ENCODE measurements around the gene SYNRG.

The SYNRG gene

GRCh38 chr17:37535906-37536305 is 73.3 kb downstream of the SYNRG start:
- Histone ChIP-seq H3K27me3 (ENCODE audit: control insufficient read depth in 1 of 2, insufficient read depth in 2 of 2, low read length in 2 of 2) (no peaks in the 10 kb centered on the region), H3K36me3 (ENCODE audit: insufficient read depth, low read length) (peaks cover 65% of the 10 kb centered on the region), H3K9me3 (ENCODE audit: low read length) (no peaks in the 10 kb centered on the region), H3K4me3 (ENCODE audit: low read depth in 1 of 2, low read length in 2 of 2) (no peak overlapping the region), H3K27ac (ENCODE audit: low read depth, low read length) (no peak overlapping the region), H3K9ac (ENCODE audit: low read length) (no peak overlapping the region), H3K4me1 (ENCODE audit: insufficient read depth, low read length) (no peaks in the 10 kb centered on the region)

GRCh38 chr17:37532756-37533155 is 76.5 kb downstream of the SYNRG start:
- Histone ChIP-seq H3K4me1 (ENCODE audit: insufficient read depth, low read length) (no peaks in the 10 kb centered on the region), H3K9me3 (ENCODE audit: low read length) (no peaks in the 10 kb centered on the region), H3K4me3 (ENCODE audit: low read depth in 1 of 2, low read length in 2 of 2) (no peak overlapping the region), H3K27me3 (ENCODE audit: control insufficient read depth in 1 of 2, insufficient read depth in 2 of 2, low read length in 2 of 2) (no peaks in the 10 kb centered on the region), H3K9ac (ENCODE audit: low read length) (no peak overlapping the region), H3K36me3 (ENCODE audit: insufficient read depth, low read length) (peaks cover 61% of the 10 kb centered on the region), H3K27ac (ENCODE audit: low read depth, low read length) (no peak overlapping the region)

GRCh38 chr17:37530420-37530819 is 78.8 kb downstream of the SYNRG start:
- H3K4me1 ChIP-seq (ENCODE audit: insufficient read depth, low read length): no peaks in the 10 kb centered on the region
- H3K27me3 ChIP-seq (ENCODE audit: control insufficient read depth in 1 of 2, insufficient read depth in 2 of 2, low read length in 2 of 2): no peaks in the 10 kb centered on the region
- peaks cover 49% of the 10 kb centered on the region for H3K36me3 ChIP-seq (ENCODE audit: insufficient read depth, low read length)
- H3K9ac ChIP-seq (ENCODE audit: low read length): no peak overlapping the region
- H3K9me3 ChIP-seq (ENCODE audit: low read length): no peaks in the 10 kb centered on the region
- H3K4me3 ChIP-seq (ENCODE audit: low read depth in 1 of 2, low read length in 2 of 2): no peak overlapping the region
- H3K27ac ChIP-seq (ENCODE audit: low read depth, low read length): no peak overlapping the region

GRCh38 chr17:37527249-37527851 is 81.9 kb downstream of the SYNRG start:
- Histone ChIP-seq H3K36me3 (ENCODE audit: insufficient read depth, low read length) (peaks cover 59% of the 10 kb centered on the region), H3K4me1 (ENCODE audit: insufficient read depth, low read length) (no peaks in the 10 kb centered on the region), H3K27ac (ENCODE audit: low read depth, low read length) (no peak overlapping the region), H3K4me3 (ENCODE audit: low read depth in 1 of 2, low read length in 2 of 2) (no peak overlapping the region), H3K9ac (ENCODE audit: low read length) (no peak overlapping the region), H3K9me3 (ENCODE audit: low read length) (no peaks in the 10 kb centered on the region), H3K27me3 (ENCODE audit: control insufficient read depth in 1 of 2, insufficient read depth in 2 of 2, low read length in 2 of 2) (no peaks in the 10 kb centered on the region)

GRCh38 chr17:37523715-37524219 is 85.5 kb downstream of the SYNRG start:
- Histone ChIP-seq H3K4me1 (ENCODE audit: insufficient read depth, low read length) (no peaks in the 10 kb centered on the region), H3K27ac (ENCODE audit: low read depth, low read length) (no peak overlapping the region), H3K36me3 (ENCODE audit: insufficient read depth, low read length) (peaks cover 52% of the 10 kb centered on the region), H3K4me3 (ENCODE audit: low read depth in 1 of 2, low read length in 2 of 2) (no peak overlapping the region), H3K9me3 (ENCODE audit: low read length) (no peaks in the 10 kb centered on the region), H3K9ac (ENCODE audit: low read length) (no peak overlapping the region), H3K27me3 (ENCODE audit: control insufficient read depth in 1 of 2, insufficient read depth in 2 of 2, low read length in 2 of 2) (no peaks in the 10 kb centered on the region)

- Histone ChIP-seq H3K9ac (ENCODE audit: low read length) (no peak overlapping the region), H3K9me3 (ENCODE audit: low read length) (no peaks in the 10 kb centered on the region), H3K4me1 (ENCODE audit: insufficient read depth, low read length) (no peaks in the 10 kb centered on the region), H3K27ac (ENCODE audit: low read depth, low read length) (no peak overlapping the region), H3K4me3 (ENCODE audit: low read depth in 1 of 2, low read length in 2 of 2) (no peak overlapping the region), H3K36me3 (ENCODE audit: insufficient read depth, low read length) (peaks cover 60% of the 10 kb centered on the region), H3K27me3 (ENCODE audit: control insufficient read depth in 1 of 2, insufficient read depth in 2 of 2, low read length in 2 of 2) (no peaks in the 10 kb centered on the region)
Measured at GRCh38 chr17:37521821-37522220, 87.4 kb downstream of the SYNRG start.

- Histone ChIP-seq H3K9ac (ENCODE audit: low read length) (no peak overlapping the region), H3K27ac (ENCODE audit: low read depth, low read length) (no peak overlapping the region), H3K27me3 (ENCODE audit: control insufficient read depth in 1 of 2, insufficient read depth in 2 of 2, low read length in 2 of 2) (no peaks in the 10 kb centered on the region), H3K4me3 (ENCODE audit: low read depth in 1 of 2, low read length in 2 of 2) (no peak overlapping the region), H3K4me1 (ENCODE audit: insufficient read depth, low read length) (no peaks in the 10 kb centered on the region), H3K9me3 (ENCODE audit: low read length) (no peaks in the 10 kb centered on the region), H3K36me3 (ENCODE audit: insufficient read depth, low read length) (peaks cover 52% of the 10 kb centered on the region)
Measured at GRCh38 chr17:37520174-37520573, 89.0 kb downstream of the SYNRG start.

- H3K9me3 ChIP-seq (ENCODE audit: low read length): no peaks in the 10 kb centered on the region
- H3K9ac ChIP-seq (ENCODE audit: low read length): no peak overlapping the region
- H3K4me1 ChIP-seq (ENCODE audit: insufficient read depth, low read length): no peaks in the 10 kb centered on the region
- no peak overlapping the region for H3K4me3 ChIP-seq (ENCODE audit: low read depth in 1 of 2, low read length in 2 of 2)
- H3K36me3 ChIP-seq (ENCODE audit: insufficient read depth, low read length): peaks cover 49% of the 10 kb centered on the region
- H3K27me3 ChIP-seq (ENCODE audit: control insufficient read depth in 1 of 2, insufficient read depth in 2 of 2, low read length in 2 of 2): no peaks in the 10 kb centered on the region
- no peak overlapping the region for H3K27ac ChIP-seq (ENCODE audit: low read depth, low read length)
Measured at GRCh38 chr17:37519251-37519985, 89.8 kb downstream of the SYNRG start.

GRCh38 chr17:37518826-37519225 is 90.4 kb downstream of the SYNRG start:
- no peaks in the 10 kb centered on the region for H3K4me1 ChIP-seq (ENCODE audit: insufficient read depth, low read length)
- peaks cover 43% of the 10 kb centered on the region for H3K36me3 ChIP-seq (ENCODE audit: insufficient read depth, low read length)
- H3K4me3 ChIP-seq (ENCODE audit: low read depth in 1 of 2, low read length in 2 of 2): no peak overlapping the region
- H3K27me3 ChIP-seq (ENCODE audit: control insufficient read depth in 1 of 2, insufficient read depth in 2 of 2, low read length in 2 of 2): no peaks in the 10 kb centered on the region
- H3K27ac ChIP-seq (ENCODE audit: low read depth, low read length): no peak overlapping the region
- H3K9me3 ChIP-seq (ENCODE audit: low read length): no peaks in the 10 kb centered on the region
- H3K9ac ChIP-seq (ENCODE audit: low read length): no peak overlapping the region

- Histone ChIP-seq H3K9me3 (ENCODE audit: low read length) (no peaks in the 10 kb centered on the region), H3K36me3 (ENCODE audit: insufficient read depth, low read length) (peaks cover 38% of the 10 kb centered on the region), H3K27ac (ENCODE audit: low read depth, low read length) (no peak overlapping the region), H3K4me1 (ENCODE audit: insufficient read depth, low read length) (no peaks in the 10 kb centered on the region), H3K9ac (ENCODE audit: low read length) (no peak overlapping the region), H3K27me3 (ENCODE audit: control insufficient read depth in 1 of 2, insufficient read depth in 2 of 2, low read length in 2 of 2) (no peaks in the 10 kb centered on the region), H3K4me3 (ENCODE audit: low read depth in 1 of 2, low read length in 2 of 2) (no peak overlapping the region)
Measured at GRCh38 chr17:37517881-37518280, 91.3 kb downstream of the SYNRG start.

- no peaks in the 10 kb centered on the region for H3K9me3 ChIP-seq (ENCODE audit: low read length)
- H3K27ac ChIP-seq (ENCODE audit: low read depth, low read length): no peak overlapping the region
- no peak overlapping the region for H3K9ac ChIP-seq (ENCODE audit: low read length)
- no peaks in the 10 kb centered on the region for H3K27me3 ChIP-seq (ENCODE audit: control insufficient read depth in 1 of 2, insufficient read depth in 2 of 2, low read length in 2 of 2)
- no peak overlapping the region for H3K4me3 ChIP-seq (ENCODE audit: low read depth in 1 of 2, low read length in 2 of 2)
- H3K4me1 ChIP-seq (ENCODE audit: insufficient read depth, low read length): no peaks in the 10 kb centered on the region
- H3K36me3 ChIP-seq (ENCODE audit: insufficient read depth, low read length): peaks cover 38% of the 10 kb centered on the region
Measured at GRCh38 chr17:37516127-37516571, 93.1 kb downstream of the SYNRG start.

- Histone ChIP-seq H3K36me3 (ENCODE audit: insufficient read depth, low read length) (peaks cover 17% of the 10 kb centered on the region), H3K4me3 (ENCODE audit: low read depth in 1 of 2, low read length in 2 of 2) (no peak overlapping the region), H3K27me3 (ENCODE audit: control insufficient read depth in 1 of 2, insufficient read depth in 2 of 2, low read length in 2 of 2) (no peaks in the 10 kb centered on the region), H3K9ac (ENCODE audit: low read length) (no peak overlapping the region), H3K27ac (ENCODE audit: low read depth, low read length) (no peak overlapping the region), H3K9me3 (ENCODE audit: low read length) (no peaks in the 10 kb centered on the region), H3K4me1 (ENCODE audit: insufficient read depth, low read length) (no peaks in the 10 kb centered on the region)
Measured at GRCh38 chr17:37513711-37514110, 95.5 kb downstream of the SYNRG start.

Data from muscle layer of colon (tissue), 2 donors.